Uterus (tissue), 4 donors: ENCODE measurements around the gene SAPCD1. TPM values are rescaled to one million over a fixed set of nuclear protein-coding genes. Genes with fewer than 3 reads are reported as not detected.
"Not testable (repeated sequence)": the region's sequence is repeated elsewhere in the genome, so short reads cannot be mapped to it uniquely, and the experiment has no call there.

Source experiments
- DNase-seq, 2 donors: peaks; one replicate each; pipeline ENCODE4 v3.0.0-alpha.2; 2019 to 2020
- H3K27ac ChIP-seq, 2 donors: fragments of 200-600 bp; sonication (generic); 1 replicate in 1 of 2; 2 replicates in 1 of 2; pipeline ENCODE4 v1.5.1; 2016 to 2018
- H3K27me3 ChIP-seq, 2 donors: fragments of 200-600 bp; sonication (generic); one replicate each; pipeline ENCODE4 v1.5.1; 2018 to 2019; ENCODE audit warnings: control low read depth in 1 of 2
- H3K36me3 ChIP-seq, 2 donors: fragments of 200-600 bp; sonication (generic); one replicate each; pipeline ENCODE4 v1.5.1; 2019; ENCODE audit warnings: control low read depth in 1 of 2
- H3K4me1 ChIP-seq, 2 donors: fragments of 200-600 bp; sonication (generic); one replicate each; pipeline ENCODE4 v1.5.1; 2018 to 2019; ENCODE audit warnings: control low read depth in 1 of 2
- H3K4me3 ChIP-seq, 2 donors: fragments of 200-600 bp; sonication (generic); 1 replicate in 1 of 2; 2 replicates in 1 of 2; pipeline ENCODE4 v1.5.1; 2018 to 2019; ENCODE audit warnings: mild to moderate bottlenecking in 1 of 2
- H3K9me3 ChIP-seq, 2 donors: fragments of 200-600 bp; sonication (generic); one replicate each; pipeline ENCODE4 v1.5.1; 2019; ENCODE audit warnings: control low read depth in 1 of 2
- CTCF ChIP-seq, 4 experiments: fragments of 200-600 bp in 2 of 4; fragments of 450-650 bp in 2 of 4; sonication (generic) in 2 of 4; IDR thresholded peaks; one replicate each; pipeline ENCODE4 v1.5.1; 2016 to 2019; ENCODE audit warnings: antibody characterized with exemption in 4 of 4, mild to moderate bottlenecking in 2 of 4, moderate library complexity in 1 of 4
- POLR2A ChIP-seq, 2 donors: fragments of 450-650 bp; IDR thresholded peaks; one replicate each; pipeline ENCODE4 v1.6.1; 2016; ENCODE audit warnings: antibody characterized with exemption in 2 of 2, mild to moderate bottlenecking in 1 of 2, moderate library complexity in 1 of 2
- intact Hi-C: fragments of 100-400 bp; cut with DNase I; formaldehyde crosslinking; loops from one replicate; pipeline ENCODE4 v1.15.1; 2023; ENCODE audit warnings: low total_unique reads
- total RNA-seq, 4 donors: library from RNA; depleted of rRNA in 3 of 4; stranded (reverse); fragments of >200 nt in 3 of 4; gene quantifications; one replicate each; pipeline versions ENCODE4 v1.1.0 to v1.2.4, GENCODE V29; 2014 to 2023
- donor health status: DM: yes; HTN: yes; CAD: no.

SAPCD1 gene
- total RNA-seq, 4 donors from 2014 or later = 1.7 to 4.4 TPM; not detected in 2

- DNase-seq = peak; percentile 64 to 70
- no peak overlapping the region for H3K4me3 ChIP-seq
- intact Hi-C loops = loop anchor here (10.0 kb wide), 1 partner anchor 57 kb away; the partner anchor contains the start of gene CLIC1
- no peaks in the 10 kb centered on the region for H3K4me1 ChIP-seq
- H3K36me3 ChIP-seq = no peaks in the 10 kb centered on the region
- TF ChIP-seq POLR2A (IDR thresholded peaks at IDR 0.05) = no peak
- peak; percentile 37 to 61 (median 46) for TF ChIP-seq CTCF (IDR thresholded peaks at IDR 0.05)
- no peaks in the 10 kb centered on the region for H3K9me3 ChIP-seq
- no peaks in the 10 kb centered on the region for H3K27me3 ChIP-seq
- peak overlapping the region; percentile 42 to 66 for H3K27ac ChIP-seq
Measured at GRCh38 chr6:31791324-31792089, 29.1 kb downstream of the SAPCD1 start.

- Histone ChIP-seq H3K27ac (peak overlapping the region; percentile 42 to 66), H3K4me3 (no peak overlapping the region), H3K27me3 (no peaks in the 10 kb centered on the region), H3K36me3 (no peaks in the 10 kb centered on the region), H3K4me1 (no peaks in the 10 kb centered on the region), H3K9me3 (no peaks in the 10 kb centered on the region)
- no peak for DNase-seq
- TF ChIP-seq POLR2A (IDR thresholded peaks at IDR 0.05) = no peak
- TF ChIP-seq CTCF (IDR thresholded peaks at IDR 0.05) = no peak
- intact Hi-C loops = loop anchor here (10.0 kb wide), 1 partner anchor 57 kb away; the partner anchor contains the start of gene CLIC1
Measured at GRCh38 chr6:31792090-31792374, 29.6 kb downstream of the SAPCD1 start.

- no peaks in the 10 kb centered on the region for H3K36me3 ChIP-seq
- no peaks in the 10 kb centered on the region for H3K4me1 ChIP-seq
- TF ChIP-seq POLR2A (IDR thresholded peaks at IDR 0.05) (no peak), CTCF (IDR thresholded peaks at IDR 0.05) (no peak)
- no peak overlapping the region for H3K27ac ChIP-seq
- no peak for DNase-seq
- no peaks in the 10 kb centered on the region for H3K9me3 ChIP-seq
- no peak overlapping the region for H3K4me3 ChIP-seq
- H3K27me3 ChIP-seq = no peaks in the 10 kb centered on the region
- intact Hi-C loops = loop anchor here (10.0 kb wide), 1 partner anchor 58 kb away; the partner anchor contains the start of gene CLIC1
Measured at GRCh38 chr6:31792761-31793171, 30.3 kb downstream of the SAPCD1 start.

GRCh38 chr6:31793927-31794245, 31.4 kb downstream of the SAPCD1 start:
- not testable (repeated sequence) for DNase-seq, H3K36me3 ChIP-seq, H3K4me3 ChIP-seq, H3K4me1 ChIP-seq, H3K9me3 ChIP-seq, H3K27me3 ChIP-seq
- intact Hi-C loops = loop anchor here (10.0 kb wide), 1 partner anchor 59 kb away; the partner anchor contains the start of gene CLIC1
- H3K27ac ChIP-seq = peak overlapping the region; percentile 90 to 97

- Histone ChIP-seq H3K36me3 (no peaks in the 10 kb centered on the region), H3K27me3 (no peaks in the 10 kb centered on the region), H3K9me3 (no peaks in the 10 kb centered on the region), H3K4me3 (peak overlapping the region; percentile 73 to 88), H3K27ac (peak overlapping the region; percentile 90 to 97), H3K4me1 (no peaks in the 10 kb centered on the region)
- TF ChIP-seq CTCF (IDR thresholded peaks at IDR 0.05) (no peak), POLR2A (IDR thresholded peaks at IDR 0.05) (no peak)
- intact Hi-C loops = loop anchor here (10.0 kb wide), 1 partner anchor 60 kb away; the partner anchor contains the start of gene CLIC1
- DNase-seq = no peak
Measured at GRCh38 chr6:31794294-31794865, 31.9 kb downstream of the SAPCD1 start.
